Left ventricle myocardium inferior (tissue), 1 donor: ENCODE results near the gene SCAMP2. TPM values are rescaled to one million over a fixed set of nuclear protein-coding genes. Genes with fewer than 3 reads are reported as not detected.

ENCODE experiments used
- DNase-seq: peaks from one replicate; pipeline ENCODE4 v3.0.0-alpha.2; 2020
- H3K27ac ChIP-seq: fragments of 200-600 bp; replicated peaks from 2 replicates; pipeline ENCODE4 v1.8.0; 2021
- H3K27me3 ChIP-seq: fragments of 200-600 bp; 2 replicates; pipeline ENCODE4 v1.8.0; 2021; ENCODE audit warnings: low read depth
- H3K36me3 ChIP-seq: fragments of 200-600 bp; 2 replicates; pipeline ENCODE4 v1.8.0; 2021
- H3K4me1 ChIP-seq: fragments of 200-600 bp; 2 replicates; pipeline ENCODE4 v1.8.0; 2021
- H3K4me3 ChIP-seq: fragments of 200-600 bp; 2 replicates; pipeline ENCODE4 v1.8.0; 2021; ENCODE audit warnings: mild to moderate bottlenecking, moderate library complexity
- H3K9me3 ChIP-seq: fragments of 200-600 bp; replicated peaks from 2 replicates; pipeline ENCODE4 v1.8.0; 2021
- CTCF ChIP-seq: fragments of 200-600 bp; IDR thresholded peaks from 2 replicates; pipeline ENCODE4 v1.8.0; 2021; ENCODE audit warnings: antibody characterized with exemption, mild to moderate bottlenecking, borderline replicate concordance
- intact Hi-C: fragments of 100-400 bp; cut with micrococcal nuclease; formaldehyde crosslinking; loops from one replicate; pipeline ENCODE4 v1.11.0; 2022
- total RNA-seq: library from RNA; stranded (reverse); fragmentation: NEBNext Ultra II Directional; extraction: Animal tissue kit (Norgen Biotek cat#: 25700); gene quantifications from one replicate; pipeline ENCODE4 v1.2.1, GENCODE V29; 2021
- donor health status: DM: no; HTN: yes; CAD: no; lungs with severe emphysema.

The SCAMP2 gene
- total RNA-seq, 1 donor from 2014 or later, result 40.7 TPM

GRCh38 chr15:74826364-74826819, 46.8 kb downstream of the SCAMP2 start, which contains the start of gene CPLX3:
TSS of gene CPLX3 (plus strand) at chr15:74826627. CDS start at chr15:74826704, 77 bp downstream.
- Histone ChIP-seq H3K36me3 (no peaks in the 10 kb centered on the region), H3K4me3 (no peak within 1 kb of the TSS), H3K27me3 (peaks cover 47% of the 10 kb centered on the region), H3K9me3 (no peaks in the 10 kb centered on the region), H3K27ac (no peak within 1 kb of the TSS), H3K4me1 (peaks cover 15% of the 10 kb centered on the region)
- no peak for TF ChIP-seq CTCF
- DNase-seq, result no peak
- intact Hi-C loops, result no loop called here

DNA sequence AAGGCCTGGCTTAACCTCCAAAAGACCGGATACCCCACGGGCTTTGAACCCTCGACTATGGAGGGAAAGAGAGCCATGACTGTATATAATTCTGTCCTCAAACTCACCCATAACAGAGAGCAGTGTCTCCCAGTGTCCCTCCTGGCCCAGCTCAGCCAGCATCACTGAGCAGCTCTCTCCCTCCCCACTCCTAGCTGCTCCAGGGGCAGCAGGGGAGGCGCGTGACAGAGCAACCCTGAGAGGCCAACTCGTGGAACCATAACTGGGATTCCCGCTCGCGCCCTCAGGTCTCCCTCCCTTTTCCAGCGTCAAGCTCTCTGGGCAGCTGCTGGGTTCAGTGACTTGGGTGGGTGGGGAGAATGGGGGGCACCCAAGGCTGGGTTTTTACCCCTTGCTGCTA, 47.3 kb downstream of the SCAMP2 start:
- Histone ChIP-seq H3K4me1 (peaks cover 10% of the 10 kb centered on the region), H3K9me3 (no peaks in the 10 kb centered on the region), H3K4me3 (no peak overlapping the region), H3K27ac (no peak overlapping the region), H3K36me3 (no peaks in the 10 kb centered on the region), H3K27me3 (peaks cover 47% of the 10 kb centered on the region)
- DNase-seq, result no peak
- intact Hi-C loops, result no loop called here
- no peak for TF ChIP-seq CTCF

DNA sequence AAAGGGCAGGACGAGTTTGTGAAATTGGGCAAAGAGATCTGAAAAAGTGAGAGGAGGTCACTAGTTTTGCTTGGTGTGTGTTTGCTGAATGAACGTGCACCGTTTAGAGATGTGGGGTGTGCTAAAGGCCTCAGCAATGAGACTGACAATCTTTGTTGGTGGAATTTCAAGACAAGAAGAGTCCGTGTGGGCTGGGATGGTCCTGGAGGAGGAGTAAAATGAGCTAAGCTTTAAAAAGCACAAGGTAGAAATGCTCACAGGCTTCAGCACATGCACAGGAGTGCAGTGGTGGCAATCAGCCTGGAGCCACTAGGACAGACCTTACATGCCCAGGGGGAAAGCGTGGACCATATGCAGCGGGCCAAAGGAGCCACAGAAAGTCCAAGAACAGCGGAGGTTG, 48.2 kb downstream of the SCAMP2 start:
- no peak for TF ChIP-seq CTCF
- DNase-seq, result no peak
- Histone ChIP-seq H3K27ac (no peak overlapping the region), H3K4me3 (no peak overlapping the region), H3K36me3 (no peaks in the 10 kb centered on the region), H3K27me3 (peaks cover 47% of the 10 kb centered on the region), H3K9me3 (no peaks in the 10 kb centered on the region), H3K4me1 (peaks cover 6% of the 10 kb centered on the region)
- intact Hi-C loops, result no loop called here

DNA sequence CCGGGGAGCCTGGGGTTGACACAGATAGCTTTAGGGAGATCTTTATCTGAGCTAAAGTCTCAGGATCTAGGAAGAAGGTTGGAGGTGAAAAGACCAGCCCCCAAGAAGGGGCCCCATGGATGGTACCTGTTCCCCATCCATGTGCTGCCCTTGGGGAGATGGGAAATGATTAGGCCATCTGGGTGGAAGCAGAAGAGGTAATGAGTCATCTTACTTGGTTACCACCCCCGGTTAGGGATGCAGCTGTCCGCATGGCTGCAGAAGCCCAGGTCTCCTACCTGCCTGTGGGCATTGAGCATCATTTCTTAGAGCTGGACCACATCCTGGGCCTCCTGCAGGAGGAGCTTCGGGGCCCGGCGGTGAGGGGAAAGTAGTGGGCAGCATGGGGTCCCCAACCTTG, 49.8 kb downstream of the SCAMP2 start:
- Histone ChIP-seq H3K4me3 (no peak overlapping the region), H3K27ac (no peak overlapping the region), H3K4me1 (peaks cover 6% of the 10 kb centered on the region), H3K9me3 (no peaks in the 10 kb centered on the region), H3K36me3 (no peaks in the 10 kb centered on the region), H3K27me3 (peaks cover 40% of the 10 kb centered on the region)
- no peak for DNase-seq
- TF ChIP-seq CTCF, result no peak
- intact Hi-C loops, result no loop called here

GRCh38 chr15:74822233-74822632, 50.9 kb downstream of the SCAMP2 start:
- TF ChIP-seq CTCF, result no peak
- H3K36me3 ChIP-seq, result no peaks in the 10 kb centered on the region
- H3K9me3 ChIP-seq, result no peaks in the 10 kb centered on the region
- H3K27me3 ChIP-seq, result peaks cover 30% of the 10 kb centered on the region
- intact Hi-C loops, result no loop called here
- no peak for DNase-seq
- H3K27ac ChIP-seq, result no peak overlapping the region
- H3K4me1 ChIP-seq, result peaks cover 14% of the 10 kb centered on the region
- no peak overlapping the region for H3K4me3 ChIP-seq

GRCh38 chr15:74821790-74822158, 51.4 kb downstream of the SCAMP2 start:
- no peak overlapping the region for H3K4me3 ChIP-seq
- no peaks in the 10 kb centered on the region for H3K9me3 ChIP-seq
- intact Hi-C loops, result no loop called here
- TF ChIP-seq CTCF, result no peak
- no peaks in the 10 kb centered on the region for H3K36me3 ChIP-seq
- peaks cover 19% of the 10 kb centered on the region for H3K4me1 ChIP-seq
- H3K27ac ChIP-seq, result no peak overlapping the region
- no peak for DNase-seq
- H3K27me3 ChIP-seq, result peaks cover 25% of the 10 kb centered on the region
